Measurements from ENCODE around the gene IVNS1ABP. TPM values are rescaled to one million over a fixed set of nuclear protein-coding genes. Genes with fewer than 3 reads are reported as not detected.

IVNS1ABP gene
- total and polyA plus RNA-seq, 2 donors (not counting 1 experiment from before 2014, with no cell fraction given), result 17.8 to 23.8 TPM

GRCh38 chr1:185263780-185264179 lies 53.3 kb downstream of the IVNS1ABP start:
- Histone ChIP-seq H3K27me3 (ENCODE audit: control insufficient read depth, insufficient read depth, low read length) (no peaks in the 10 kb centered on the region), H3K27ac (ENCODE audit: insufficient read depth, low read length) (no peak overlapping the region), H3K4me1 (ENCODE audit: control insufficient read depth, extremely low read depth, insufficient read depth, low read length) (no peaks in the 10 kb centered on the region), H3K4me2 (ENCODE audit: extremely low read depth, insufficient read depth, low read length) (no peak overlapping the region), H3K36me3 (ENCODE audit: control insufficient read depth, insufficient read depth, low read length) (no peaks in the 10 kb centered on the region), H4K20me1 (ENCODE audit: control insufficient read depth, extremely low read depth, insufficient read depth, low read length) (no peaks in the 10 kb centered on the region), H3K79me2 (ENCODE audit: control insufficient read depth, insufficient read depth, low read length) (no peaks in the 10 kb centered on the region), H3K4me3 (replicated peaks in 1 of 4; ENCODE audit: control extremely low read depth in 1 of 4, insufficient read depth in 1 of 4, low read depth in 3 of 4, low read length in 4 of 4) (no peak overlapping the region), H3K9ac (ENCODE audit: insufficient read depth, low read length) (no peak overlapping the region), H3K9me3 (ENCODE audit: control insufficient read depth, insufficient read depth, low read depth, low read length) (no peaks in the 10 kb centered on the region), H2AFZ (ENCODE audit: low read length) (no peak overlapping the region)
- DNase-seq (ENCODE audit: low read depth in 2 of 2), result no peak
- TF ChIP-seq CTCF (conservative IDR thresholded peaks at IDR 0.05 in 1 of 2, IDR thresholded peaks at IDR 0.05 in 1 of 2; ENCODE audit: low read depth in 1 of 2, low read length in 2 of 2) (no peak), EZH2 (IDR thresholded peaks at IDR 0.05; ENCODE audit: low read length, missing control alignments) (no peak)

- Histone ChIP-seq H3K79me2 (ENCODE audit: control insufficient read depth, insufficient read depth, low read length) (no peaks in the 10 kb centered on the region), H3K27me3 (ENCODE audit: control insufficient read depth, insufficient read depth, low read length) (no peaks in the 10 kb centered on the region), H3K27ac (ENCODE audit: insufficient read depth, low read length) (no peak overlapping the region), H2AFZ (ENCODE audit: low read length) (no peak overlapping the region), H3K36me3 (ENCODE audit: control insufficient read depth, insufficient read depth, low read length) (no peaks in the 10 kb centered on the region), H4K20me1 (ENCODE audit: control insufficient read depth, extremely low read depth, insufficient read depth, low read length) (no peaks in the 10 kb centered on the region), H3K9ac (ENCODE audit: insufficient read depth, low read length) (no peak overlapping the region), H3K4me1 (ENCODE audit: control insufficient read depth, extremely low read depth, insufficient read depth, low read length) (no peaks in the 10 kb centered on the region), H3K9me3 (ENCODE audit: control insufficient read depth, insufficient read depth, low read depth, low read length) (no peaks in the 10 kb centered on the region), H3K4me2 (ENCODE audit: extremely low read depth, insufficient read depth, low read length) (no peak overlapping the region), H3K4me3 (replicated peaks in 1 of 4; ENCODE audit: control extremely low read depth in 1 of 4, insufficient read depth in 1 of 4, low read depth in 3 of 4, low read length in 4 of 4) (no peak overlapping the region)
- no peak for DNase-seq (ENCODE audit: low read depth in 2 of 2)
- TF ChIP-seq CTCF (conservative IDR thresholded peaks at IDR 0.05 in 1 of 2, IDR thresholded peaks at IDR 0.05 in 1 of 2; ENCODE audit: low read depth in 1 of 2, low read length in 2 of 2) (no peak), EZH2 (IDR thresholded peaks at IDR 0.05; ENCODE audit: low read length, missing control alignments) (no peak)
Measured at GRCh38 chr1:185263292-185263691, 53.8 kb downstream of the IVNS1ABP start.

- Histone ChIP-seq H3K79me2 (ENCODE audit: control insufficient read depth, insufficient read depth, low read length) (no peaks in the 10 kb centered on the region), H2AFZ (ENCODE audit: low read length) (no peak overlapping the region), H3K4me1 (ENCODE audit: control insufficient read depth, extremely low read depth, insufficient read depth, low read length) (no peaks in the 10 kb centered on the region), H3K4me2 (ENCODE audit: extremely low read depth, insufficient read depth, low read length) (no peak overlapping the region), H3K9me3 (ENCODE audit: control insufficient read depth, insufficient read depth, low read depth, low read length) (no peaks in the 10 kb centered on the region), H3K4me3 (replicated peaks in 1 of 4; ENCODE audit: control extremely low read depth in 1 of 4, insufficient read depth in 1 of 4, low read depth in 3 of 4, low read length in 4 of 4) (no peak overlapping the region), H3K27ac (ENCODE audit: insufficient read depth, low read length) (no peak overlapping the region), H3K9ac (ENCODE audit: insufficient read depth, low read length) (no peak overlapping the region), H3K36me3 (ENCODE audit: control insufficient read depth, insufficient read depth, low read length) (no peaks in the 10 kb centered on the region), H4K20me1 (ENCODE audit: control insufficient read depth, extremely low read depth, insufficient read depth, low read length) (no peaks in the 10 kb centered on the region), H3K27me3 (ENCODE audit: control insufficient read depth, insufficient read depth, low read length) (no peaks in the 10 kb centered on the region)
- DNase-seq (ENCODE audit: low read depth in 2 of 2), result no peak
- TF ChIP-seq EZH2 (IDR thresholded peaks at IDR 0.05; ENCODE audit: low read length, missing control alignments) (no peak), CTCF (conservative IDR thresholded peaks at IDR 0.05 in 1 of 2, IDR thresholded peaks at IDR 0.05 in 1 of 2; ENCODE audit: low read depth in 1 of 2, low read length in 2 of 2) (no peak)
Measured at GRCh38 chr1:185262151-185262550, 54.9 kb downstream of the IVNS1ABP start.
